ENCODE measurements around the gene ZBTB16. TPM values are rescaled to one million over a fixed set of nuclear protein-coding genes. Genes with fewer than 3 reads are reported as not detected.

The ZBTB16 gene
- total RNA-seq, 1 donor = under 0.01 TPM

DNA sequence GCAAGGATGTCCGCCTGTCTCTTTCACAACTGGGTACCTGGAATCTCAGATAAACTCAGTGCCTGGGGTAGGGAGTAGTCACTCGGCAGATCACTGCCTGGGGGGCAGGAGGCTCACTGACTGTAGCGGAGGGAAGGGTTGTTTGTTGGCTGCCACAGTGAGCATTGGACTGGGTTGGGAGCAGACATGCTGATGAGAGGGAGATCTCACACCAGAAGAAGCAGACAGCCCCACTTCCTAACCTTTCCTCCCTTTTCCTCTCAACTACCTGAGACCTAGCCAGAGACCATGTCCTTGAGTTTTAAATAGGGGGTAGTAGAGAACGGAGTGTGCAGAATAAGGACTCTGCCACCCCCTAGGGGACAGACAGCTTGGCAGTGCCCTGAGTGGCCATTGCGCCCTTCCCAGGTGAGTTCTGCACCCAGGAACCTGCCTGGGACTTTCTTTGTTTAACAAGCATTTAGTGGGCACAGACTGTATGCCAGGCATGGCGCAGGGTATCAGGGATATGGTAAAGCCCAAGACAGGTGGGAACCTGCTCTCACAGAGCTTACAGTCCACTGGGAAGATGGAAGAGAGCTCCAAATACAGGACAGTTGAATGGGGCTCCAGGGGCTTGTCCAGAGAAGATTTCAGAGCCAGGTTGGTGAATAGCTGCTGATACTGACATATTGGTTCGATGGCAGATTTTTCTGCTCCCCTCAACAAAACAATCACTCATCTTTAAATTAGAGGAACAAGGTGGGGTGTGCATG is 121.0 kb downstream of the ZBTB16 start:
- Histone ChIP-seq H3K4me1 (ENCODE audit: insufficient read depth, low read length) (no peaks in the 10 kb centered on the region), H3K4me3 (ENCODE audit: insufficient read depth, low read length) (no peak overlapping the region), H3K36me3 (ENCODE audit: insufficient read depth, low read length) (no peaks in the 10 kb centered on the region), H3K9me3 (ENCODE audit: low read depth, low read length) (no peaks in the 10 kb centered on the region), H3K27ac (ENCODE audit: low read depth, low read length) (no peak overlapping the region), H3K79me2 (ENCODE audit: insufficient read depth, low read length) (no peaks in the 10 kb centered on the region), H3K4me2 (ENCODE audit: insufficient read depth, low read length) (no peak overlapping the region), H2AFZ (ENCODE audit: low read length) (no peak overlapping the region), H4K20me1 (ENCODE audit: insufficient read depth, low read length) (no peaks in the 10 kb centered on the region), H3K27me3 (ENCODE audit: insufficient read depth, low read length) (peaks cover 47% of the 10 kb centered on the region)
- TF ChIP-seq, protein P1, sequence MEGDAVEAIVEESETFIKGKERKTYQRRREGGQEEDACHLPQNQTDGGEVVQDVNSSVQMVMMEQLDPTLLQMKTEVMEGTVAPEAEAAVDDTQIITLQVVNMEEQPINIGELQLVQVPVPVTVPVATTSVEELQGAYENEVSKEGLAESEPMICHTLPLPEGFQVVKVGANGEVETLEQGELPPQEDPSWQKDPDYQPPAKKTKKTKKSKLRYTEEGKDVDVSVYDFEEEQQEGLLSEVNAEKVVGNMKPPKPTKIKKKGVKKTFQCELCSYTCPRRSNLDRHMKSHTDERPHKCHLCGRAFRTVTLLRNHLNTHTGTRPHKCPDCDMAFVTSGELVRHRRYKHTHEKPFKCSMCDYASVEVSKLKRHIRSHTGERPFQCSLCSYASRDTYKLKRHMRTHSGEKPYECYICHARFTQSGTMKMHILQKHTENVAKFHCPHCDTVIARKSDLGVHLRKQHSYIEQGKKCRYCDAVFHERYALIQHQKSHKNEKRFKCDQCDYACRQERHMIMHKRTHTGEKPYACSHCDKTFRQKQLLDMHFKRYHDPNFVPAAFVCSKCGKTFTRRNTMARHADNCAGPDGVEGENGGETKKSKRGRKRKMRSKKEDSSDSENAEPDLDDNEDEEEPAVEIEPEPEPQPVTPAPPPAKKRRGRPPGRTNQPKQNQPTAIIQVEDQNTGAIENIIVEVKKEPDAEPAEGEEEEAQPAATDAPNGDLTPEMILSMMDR (IDR thresholded peaks at IDR 0.05; ENCODE audit: extremely low read depth, low read depth, low read length) = peak; percentile 43
- DNase-seq (ENCODE audit: insufficient read length, low spot score, missing footprints) = no peak

DNA sequence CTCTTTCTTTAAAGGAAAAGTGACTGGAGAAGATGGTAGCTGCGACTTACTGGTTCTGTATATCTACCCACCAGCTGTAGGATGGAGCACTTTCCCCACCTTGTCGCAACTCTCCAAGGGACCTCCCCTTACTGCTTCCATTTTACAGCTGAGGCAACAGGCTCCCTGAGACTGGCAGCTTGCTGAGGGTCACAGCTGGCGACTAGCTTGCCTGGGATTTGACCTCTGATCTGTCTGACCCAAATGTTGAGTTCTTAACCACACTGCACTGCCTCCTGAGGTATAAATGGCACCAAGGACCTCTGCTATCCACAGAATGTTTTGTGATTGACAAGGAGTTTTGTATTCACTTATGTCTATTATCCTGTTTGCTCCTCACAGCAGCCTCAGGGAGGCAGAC is 121.7 kb downstream of the ZBTB16 start:
- no peak overlapping the region for H3K4me2 ChIP-seq (ENCODE audit: insufficient read depth, low read length)
- no peaks in the 10 kb centered on the region for H3K4me1 ChIP-seq (ENCODE audit: insufficient read depth, low read length)
- no peaks in the 10 kb centered on the region for H3K79me2 ChIP-seq (ENCODE audit: insufficient read depth, low read length)
- no peaks in the 10 kb centered on the region for H3K9me3 ChIP-seq (ENCODE audit: low read depth, low read length)
- peaks cover 40% of the 10 kb centered on the region for H3K27me3 ChIP-seq (ENCODE audit: insufficient read depth, low read length)
- H4K20me1 ChIP-seq (ENCODE audit: insufficient read depth, low read length) = no peaks in the 10 kb centered on the region
- no peak overlapping the region for H2AFZ ChIP-seq (ENCODE audit: low read length)
- H3K36me3 ChIP-seq (ENCODE audit: insufficient read depth, low read length) = no peaks in the 10 kb centered on the region
- H3K27ac ChIP-seq (ENCODE audit: low read depth, low read length) = no peak overlapping the region
- H3K4me3 ChIP-seq (ENCODE audit: insufficient read depth, low read length) = no peak overlapping the region
- DNase-seq (ENCODE audit: insufficient read length, low spot score, missing footprints) = no peak
- TF ChIP-seq, protein P1 (IDR thresholded peaks at IDR 0.05; ENCODE audit: extremely low read depth, low read depth, low read length) = no peak

DNA sequence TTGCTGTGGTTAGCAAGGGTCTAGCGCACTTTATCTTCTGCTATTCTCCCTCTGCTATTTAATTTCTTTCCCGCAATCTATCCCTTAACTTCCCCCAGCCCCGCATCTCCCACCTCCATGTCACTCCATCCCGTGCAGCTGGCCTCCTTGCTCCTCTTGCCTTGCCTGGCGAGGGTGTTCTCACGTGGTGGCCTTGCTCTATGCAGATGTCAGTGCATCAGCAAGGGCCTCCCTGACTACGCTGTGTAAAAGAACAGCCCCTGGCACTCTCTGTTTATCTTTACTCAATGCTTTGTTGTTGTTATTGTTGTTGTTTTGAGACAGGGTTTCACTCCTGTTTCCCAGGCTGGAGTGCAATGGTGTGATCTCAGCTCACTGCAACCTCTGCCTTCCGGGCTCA is 122.2 kb downstream of the ZBTB16 start:
- Histone ChIP-seq H3K4me2 (ENCODE audit: insufficient read depth, low read length) (no peak overlapping the region), H3K9me3 (ENCODE audit: low read depth, low read length) (no peaks in the 10 kb centered on the region), H2AFZ (ENCODE audit: low read length) (no peak overlapping the region), H3K27me3 (ENCODE audit: insufficient read depth, low read length) (peaks cover 38% of the 10 kb centered on the region), H3K27ac (ENCODE audit: low read depth, low read length) (no peak overlapping the region), H3K4me1 (ENCODE audit: insufficient read depth, low read length) (no peaks in the 10 kb centered on the region), H3K4me3 (ENCODE audit: insufficient read depth, low read length) (no peak overlapping the region), H4K20me1 (ENCODE audit: insufficient read depth, low read length) (no peaks in the 10 kb centered on the region), H3K79me2 (ENCODE audit: insufficient read depth, low read length) (no peaks in the 10 kb centered on the region), H3K36me3 (ENCODE audit: insufficient read depth, low read length) (no peaks in the 10 kb centered on the region)
- no peak for DNase-seq (ENCODE audit: insufficient read length, low spot score, missing footprints)
- TF ChIP-seq, protein P1 (IDR thresholded peaks at IDR 0.05; ENCODE audit: extremely low read depth, low read depth, low read length) = no peak

DNA sequence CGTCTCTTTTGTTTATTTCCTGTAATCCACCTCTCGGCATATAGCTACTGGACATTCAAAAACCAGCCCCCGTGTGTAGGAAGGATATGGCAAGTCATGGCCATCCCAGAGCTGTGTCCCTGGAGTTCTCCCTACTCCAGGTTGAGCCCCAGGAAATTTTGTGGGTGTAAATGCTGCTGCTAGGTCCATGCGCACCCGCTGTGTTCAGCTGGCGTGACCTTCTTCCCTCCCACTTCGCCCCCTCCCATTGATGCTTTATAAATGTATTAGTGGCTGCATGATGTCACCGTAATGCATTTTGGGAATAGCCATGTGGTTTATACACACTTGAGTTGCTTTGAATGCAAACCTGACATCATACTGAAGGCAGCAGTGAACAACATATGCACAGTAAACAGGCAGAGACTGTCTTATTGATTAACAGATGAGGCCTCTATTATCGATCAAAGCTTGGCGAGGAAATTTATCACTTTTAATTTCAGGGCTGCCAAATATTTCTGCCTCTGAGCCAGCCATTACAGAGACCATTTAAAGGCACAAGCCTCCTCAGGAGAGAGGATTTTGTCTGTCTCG is 123.0 kb downstream of the ZBTB16 start:
- Histone ChIP-seq H3K27ac (ENCODE audit: low read depth, low read length) (no peak overlapping the region), H3K4me2 (ENCODE audit: insufficient read depth, low read length) (no peak overlapping the region), H3K9me3 (ENCODE audit: low read depth, low read length) (no peaks in the 10 kb centered on the region), H2AFZ (ENCODE audit: low read length) (no peak overlapping the region), H3K4me3 (ENCODE audit: insufficient read depth, low read length) (no peak overlapping the region), H3K27me3 (ENCODE audit: insufficient read depth, low read length) (peaks cover 32% of the 10 kb centered on the region), H4K20me1 (ENCODE audit: insufficient read depth, low read length) (no peaks in the 10 kb centered on the region), H3K36me3 (ENCODE audit: insufficient read depth, low read length) (no peaks in the 10 kb centered on the region), H3K79me2 (ENCODE audit: insufficient read depth, low read length) (no peaks in the 10 kb centered on the region), H3K4me1 (ENCODE audit: insufficient read depth, low read length) (no peaks in the 10 kb centered on the region)
- DNase-seq (ENCODE audit: insufficient read length, low spot score, missing footprints) = no peak
- TF ChIP-seq, protein P1 (IDR thresholded peaks at IDR 0.05; ENCODE audit: extremely low read depth, low read depth, low read length) = no peak
